ENCODE results near the gene KDM2B. TPM values are rescaled to one million over a fixed set of nuclear protein-coding genes. Genes with fewer than 3 reads are reported as not detected.

Gene KDM2B
- total RNA-seq, 1 donor from 2014 or later = 61.1 TPM

DNA sequence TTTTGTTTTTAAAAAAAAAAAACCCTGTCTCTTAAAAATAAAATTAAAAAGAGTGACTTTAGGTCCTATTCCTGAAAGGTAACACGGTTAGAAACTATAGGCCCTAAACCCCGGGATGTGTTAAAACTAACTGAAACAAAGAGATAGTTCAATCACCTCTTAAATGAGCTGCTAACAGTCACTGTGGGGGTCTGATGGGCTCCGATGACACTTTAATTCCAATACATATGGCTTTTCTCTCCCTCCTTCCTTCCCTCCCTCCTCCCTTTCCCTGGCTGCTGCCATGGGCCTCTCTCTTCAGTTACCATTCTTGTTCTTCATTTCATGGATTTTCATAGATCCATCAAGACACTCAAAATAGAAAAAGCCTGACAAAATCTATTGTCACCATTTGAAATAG, 104.3 kb downstream of the KDM2B start:
- no peak for DNase-seq (ENCODE audit: low spot score in 2 of 2, unreplicated experiment in 2 of 2)
- Mint-ChIP-seq H3K4me1 (no peaks in the 10 kb centered on the region), H3K27me3 (ENCODE audit: low read depth) (no peaks in the 10 kb centered on the region), H3K36me3 (peaks cover 11% of the 10 kb centered on the region), H3K9me3 (peaks cover 4% of the 10 kb centered on the region), H3K4me3 (no peak overlapping the region), H3K27ac (peak overlapping the region; percentile 13)
- TF ChIP-seq, protein P1, sequence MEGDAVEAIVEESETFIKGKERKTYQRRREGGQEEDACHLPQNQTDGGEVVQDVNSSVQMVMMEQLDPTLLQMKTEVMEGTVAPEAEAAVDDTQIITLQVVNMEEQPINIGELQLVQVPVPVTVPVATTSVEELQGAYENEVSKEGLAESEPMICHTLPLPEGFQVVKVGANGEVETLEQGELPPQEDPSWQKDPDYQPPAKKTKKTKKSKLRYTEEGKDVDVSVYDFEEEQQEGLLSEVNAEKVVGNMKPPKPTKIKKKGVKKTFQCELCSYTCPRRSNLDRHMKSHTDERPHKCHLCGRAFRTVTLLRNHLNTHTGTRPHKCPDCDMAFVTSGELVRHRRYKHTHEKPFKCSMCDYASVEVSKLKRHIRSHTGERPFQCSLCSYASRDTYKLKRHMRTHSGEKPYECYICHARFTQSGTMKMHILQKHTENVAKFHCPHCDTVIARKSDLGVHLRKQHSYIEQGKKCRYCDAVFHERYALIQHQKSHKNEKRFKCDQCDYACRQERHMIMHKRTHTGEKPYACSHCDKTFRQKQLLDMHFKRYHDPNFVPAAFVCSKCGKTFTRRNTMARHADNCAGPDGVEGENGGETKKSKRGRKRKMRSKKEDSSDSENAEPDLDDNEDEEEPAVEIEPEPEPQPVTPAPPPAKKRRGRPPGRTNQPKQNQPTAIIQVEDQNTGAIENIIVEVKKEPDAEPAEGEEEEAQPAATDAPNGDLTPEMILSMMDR (IDR thresholded peaks at IDR 0.05; ENCODE audit: unreplicated experiment) = no peak

GRCh38 chr12:121475279-121475678, 105.5 kb downstream of the KDM2B start:
- TF ChIP-seq, protein P1 (IDR thresholded peaks at IDR 0.05; ENCODE audit: unreplicated experiment) = no peak
- Mint-ChIP-seq H3K4me3 (no peak overlapping the region), H3K4me1 (peaks cover 3% of the 10 kb centered on the region), H3K9me3 (peaks cover 4% of the 10 kb centered on the region), H3K27me3 (ENCODE audit: low read depth) (no peaks in the 10 kb centered on the region), H3K36me3 (peaks cover 5% of the 10 kb centered on the region), H3K27ac (no peak overlapping the region)
- no peak for DNase-seq (ENCODE audit: low spot score in 2 of 2, unreplicated experiment in 2 of 2)

DNA sequence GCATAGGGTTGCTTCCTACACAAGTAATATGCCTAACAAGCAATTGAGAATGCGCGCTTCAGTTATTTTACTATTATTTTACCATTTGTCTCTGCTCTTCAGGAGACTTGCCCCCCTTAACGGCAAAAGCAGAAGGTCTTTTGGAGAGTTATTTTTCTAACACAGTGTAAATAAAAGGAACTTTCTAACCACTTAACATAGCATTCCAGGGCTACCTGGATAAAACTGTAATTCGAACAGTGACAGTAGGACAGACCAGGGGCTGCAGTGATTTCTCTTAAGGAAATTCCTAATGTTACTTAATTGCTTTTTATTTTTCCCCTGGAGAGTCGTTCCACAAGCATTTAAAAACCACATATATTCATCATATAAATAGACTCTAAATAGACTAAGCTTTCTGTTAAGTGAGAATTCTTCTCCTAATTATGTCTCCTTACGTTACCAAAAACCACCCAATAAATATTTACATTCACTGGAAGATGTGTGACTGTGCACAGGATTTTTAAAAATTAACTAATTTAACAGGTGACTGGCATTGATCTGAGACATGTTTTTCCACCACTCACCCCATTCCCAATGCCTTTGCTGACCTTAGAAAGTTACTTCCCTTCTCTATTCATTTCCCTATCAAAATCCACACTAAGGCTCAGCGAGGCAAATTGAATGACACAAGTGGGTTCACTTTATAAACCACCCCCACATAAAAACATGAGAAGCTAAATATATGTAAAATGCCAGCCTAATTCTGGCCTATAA, 108.5 kb downstream of the KDM2B start:
- H3K4me1 Mint-ChIP-seq = peaks cover 3% of the 10 kb centered on the region
- no peak overlapping the region for H3K4me3 Mint-ChIP-seq
- no peaks in the 10 kb centered on the region for H3K9me3 Mint-ChIP-seq
- no peak for DNase-seq (ENCODE audit: low spot score in 2 of 2, unreplicated experiment in 2 of 2)
- TF ChIP-seq, protein P1 (IDR thresholded peaks at IDR 0.05; ENCODE audit: unreplicated experiment) = no peak
- H3K36me3 Mint-ChIP-seq = no peaks in the 10 kb centered on the region
- no peaks in the 10 kb centered on the region for H3K27me3 Mint-ChIP-seq (ENCODE audit: low read depth)
- no peak overlapping the region for H3K27ac Mint-ChIP-seq

- Mint-ChIP-seq H3K36me3 (no peaks in the 10 kb centered on the region), H3K27me3 (ENCODE audit: low read depth) (no peaks in the 10 kb centered on the region), H3K27ac (no peak overlapping the region), H3K4me3 (no peak overlapping the region), H3K4me1 (peaks cover 9% of the 10 kb centered on the region), H3K9me3 (no peaks in the 10 kb centered on the region)
- no peak for DNase-seq (ENCODE audit: low spot score in 2 of 2, unreplicated experiment in 2 of 2)
- TF ChIP-seq, protein P1 (IDR thresholded peaks at IDR 0.05; ENCODE audit: unreplicated experiment) = no peak
Observed at GRCh38 chr12:121470751-121471150, 110.1 kb downstream of the KDM2B start.

- no peak for DNase-seq (ENCODE audit: low spot score in 2 of 2, unreplicated experiment in 2 of 2)
Observed at GRCh38 chr12:121468499-121468801, 112.4 kb downstream of the KDM2B start.

More at GRCh38 chr12:121468499-121468801, 112.4 kb downstream of the KDM2B start:
- no peaks in the 10 kb centered on the region for H3K27me3 Mint-ChIP-seq (ENCODE audit: low read depth)
- peaks cover 17% of the 10 kb centered on the region for H3K4me1 Mint-ChIP-seq
- H3K36me3 Mint-ChIP-seq = no peaks in the 10 kb centered on the region
- TF ChIP-seq, protein P1 (IDR thresholded peaks at IDR 0.05; ENCODE audit: unreplicated experiment) = no peak
- no peak overlapping the region for H3K4me3 Mint-ChIP-seq
- H3K27ac Mint-ChIP-seq = no peak overlapping the region
- H3K9me3 Mint-ChIP-seq = no peaks in the 10 kb centered on the region
